Measurements from ENCODE around the gene XYLT1. TPM values are rescaled to one million over a fixed set of nuclear protein-coding genes. Genes with fewer than 3 reads are reported as not detected.
A peak's percentile ranks its signal among the peaks of the same experiment; 100 is the strongest.

The XYLT1 gene
- total and polyA plus RNA-seq, 5 donors: 2.5 to 37.8 (median 11.7) TPM

GRCh38 chr16:17426451-17426850 is 44.3 kb downstream of the XYLT1 start:
- no peak overlapping the region for H3K27ac ChIP-seq (ENCODE audit: low read length)
- DNase-seq (no peak), ATAC-seq (no peak)
- WGBS: 96% methylated on average over 2 of the region's 2 CpGs
- intact Hi-C loops (cut with DNase I): no loop called here
- H3K4me3 ChIP-seq (ENCODE audit: low read length): no peak overlapping the region
- H3K27me3 ChIP-seq (ENCODE audit: control insufficient read depth, insufficient read depth): no peaks in the 10 kb centered on the region
- no peaks in the 10 kb centered on the region for H3K4me1 ChIP-seq (ENCODE audit: control insufficient read depth, insufficient read depth, low read length)
- H3K9me3 ChIP-seq (ENCODE audit: control insufficient read depth, low read length): no peaks in the 10 kb centered on the region

DNA sequence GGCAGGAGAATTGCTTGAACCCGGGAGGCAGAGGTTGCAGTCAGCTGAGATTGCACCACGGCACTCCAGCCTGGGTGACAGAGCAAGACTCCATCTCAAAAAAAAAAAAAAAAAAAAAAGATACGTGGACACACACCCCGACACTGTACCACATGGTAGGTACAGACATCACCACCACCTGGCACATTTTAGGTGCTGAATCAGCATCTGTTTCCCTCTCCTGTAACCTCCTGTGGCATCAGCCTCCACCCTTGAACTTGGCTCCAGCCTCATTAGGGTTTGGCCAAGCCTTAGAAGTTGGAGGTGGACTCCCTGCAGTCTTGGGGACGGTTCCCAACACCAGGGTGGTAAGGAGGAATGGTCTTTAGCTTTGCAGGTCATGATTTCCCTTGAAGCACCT is 46.0 kb downstream of the XYLT1 start:
- WGBS: 95% methylated on average over 5 of the region's 5 CpGs
- no peaks in the 10 kb centered on the region for H3K27me3 ChIP-seq (ENCODE audit: control insufficient read depth, insufficient read depth)
- no peak overlapping the region for H3K27ac ChIP-seq (ENCODE audit: low read length)
- no peak overlapping the region for H3K4me3 ChIP-seq (ENCODE audit: low read length)
- no peaks in the 10 kb centered on the region for H3K9me3 ChIP-seq (ENCODE audit: control insufficient read depth, low read length)
- ATAC-seq: no peak
- intact Hi-C loops (cut with DNase I): no loop called here
- DNase-seq: no peak
- H3K4me1 ChIP-seq (ENCODE audit: control insufficient read depth, insufficient read depth, low read length): no peaks in the 10 kb centered on the region

DNA sequence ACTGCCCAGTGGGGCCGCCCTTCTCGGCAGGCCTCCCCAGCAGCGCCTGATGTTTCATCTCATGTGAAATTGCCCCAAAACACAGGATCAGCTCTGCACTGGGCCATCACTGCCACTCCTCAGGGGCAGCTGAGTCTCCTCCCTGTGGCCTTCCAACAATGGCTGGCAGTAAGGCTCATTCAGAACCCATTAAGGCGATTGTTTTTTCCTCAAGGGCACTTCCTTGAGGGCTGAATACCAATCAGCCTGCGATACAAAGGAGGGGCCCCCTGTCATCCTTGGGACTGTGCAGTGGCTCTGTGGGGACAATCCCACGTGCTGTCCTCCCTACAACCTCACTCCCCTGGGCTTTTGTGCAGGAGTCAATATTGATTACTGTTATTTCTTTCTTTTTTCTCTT is 47.5 kb downstream of the XYLT1 start:
- DNase-seq (no peak), ATAC-seq (no peak)
- Histone ChIP-seq H3K27me3 (ENCODE audit: control insufficient read depth, insufficient read depth) (no peaks in the 10 kb centered on the region), H3K9me3 (ENCODE audit: control insufficient read depth, low read length) (no peaks in the 10 kb centered on the region), H3K27ac (ENCODE audit: low read length) (no peak overlapping the region), H3K4me3 (ENCODE audit: low read length) (no peak overlapping the region), H3K4me1 (ENCODE audit: control insufficient read depth, insufficient read depth, low read length) (no peaks in the 10 kb centered on the region)
- intact Hi-C loops (cut with DNase I): no loop called here
- WGBS: 80% methylated on average over 6 of the region's 6 CpGs

GRCh38 chr16:17420816-17421215 is 49.9 kb downstream of the XYLT1 start:
- DNase-seq (no peak), ATAC-seq (no peak)
- H3K4me1 ChIP-seq (ENCODE audit: control insufficient read depth, insufficient read depth, low read length): peaks cover 5% of the 10 kb centered on the region
- H3K9me3 ChIP-seq (ENCODE audit: control insufficient read depth, low read length): no peaks in the 10 kb centered on the region
- H3K27me3 ChIP-seq (ENCODE audit: control insufficient read depth, insufficient read depth): no peaks in the 10 kb centered on the region
- no peak overlapping the region for H3K27ac ChIP-seq (ENCODE audit: low read length)
- intact Hi-C loops (cut with DNase I): no loop called here
- 83% methylated on average over 4 of the region's 4 CpGs for WGBS
- H3K4me3 ChIP-seq (ENCODE audit: low read length): no peak overlapping the region

GRCh38 chr16:17419266-17419665 is 51.5 kb downstream of the XYLT1 start:
- 96% methylated on average over 4 of the region's 4 CpGs for WGBS
- H3K4me1 ChIP-seq (ENCODE audit: control insufficient read depth, insufficient read depth, low read length): peaks cover 5% of the 10 kb centered on the region
- no peak overlapping the region for H3K4me3 ChIP-seq (ENCODE audit: low read length)
- no peaks in the 10 kb centered on the region for H3K9me3 ChIP-seq (ENCODE audit: control insufficient read depth, low read length)
- intact Hi-C loops (cut with DNase I): loop anchor here in 1 of 4 donors (10.0 kb wide), 1 partner anchor 46 kb away; no protein-coding TSS in a partner anchor
- no peak for DNase-seq
- ATAC-seq: no peak
- H3K27ac ChIP-seq (ENCODE audit: low read length): no peak overlapping the region
- no peaks in the 10 kb centered on the region for H3K27me3 ChIP-seq (ENCODE audit: control insufficient read depth, insufficient read depth)

DNA sequence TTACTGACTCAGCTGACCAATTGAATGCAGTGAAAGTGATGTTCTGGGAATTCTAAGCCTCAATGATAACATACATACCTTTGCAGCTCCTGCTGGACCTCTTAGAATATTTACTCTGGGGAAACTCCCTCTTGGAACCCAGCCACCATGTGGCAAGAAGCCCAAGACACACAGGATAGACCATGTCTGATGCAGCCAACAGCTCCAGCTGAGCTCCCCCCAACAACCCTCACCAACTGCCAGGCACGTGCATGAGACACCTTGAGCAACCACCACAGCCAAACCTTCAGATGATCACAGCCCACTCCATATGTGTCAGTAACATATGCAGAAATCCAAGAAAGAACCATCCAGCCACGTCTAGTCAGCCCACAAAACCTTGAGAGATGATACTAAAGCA is 53.0 kb downstream of the XYLT1 start:
- Histone ChIP-seq H3K27ac (ENCODE audit: low read length) (no peak overlapping the region), H3K4me1 (ENCODE audit: control insufficient read depth, insufficient read depth, low read length) (peaks cover 5% of the 10 kb centered on the region), H3K9me3 (ENCODE audit: control insufficient read depth, low read length) (no peaks in the 10 kb centered on the region), H3K27me3 (ENCODE audit: control insufficient read depth, insufficient read depth) (no peaks in the 10 kb centered on the region), H3K4me3 (ENCODE audit: low read length) (no peak overlapping the region)
- DNase-seq: no peak
- WGBS: 87% methylated on average over 2 of the region's 2 CpGs
- intact Hi-C loops (cut with DNase I): loop anchor here in 1 of 4 donors (10.0 kb wide), 1 partner anchor 47 kb away; no protein-coding TSS in a partner anchor
- ATAC-seq: no peak

- DNase-seq (peak in 2 of 3 donors; percentile 60 to 61), ATAC-seq (peak; percentile 42 to 73)
- intact Hi-C loops (cut with DNase I): loop anchor here in 1 of 4 donors (10.0 kb wide), 1 partner anchor 48 kb away; no protein-coding TSS in a partner anchor
- no peaks in the 10 kb centered on the region for H3K9me3 ChIP-seq (ENCODE audit: control insufficient read depth, low read length)
- 33% methylated on average over 14 of the region's 14 CpGs for whole genome bisulfite sequencing
- no peaks in the 10 kb centered on the region for H3K27me3 ChIP-seq (ENCODE audit: control insufficient read depth, insufficient read depth)
- H3K4me3 ChIP-seq (ENCODE audit: low read length): no peak overlapping the region
- no peak overlapping the region for H3K27ac ChIP-seq (ENCODE audit: low read length)
- H3K4me1 ChIP-seq (ENCODE audit: control insufficient read depth, insufficient read depth, low read length): peaks cover 5% of the 10 kb centered on the region
Measured at GRCh38 chr16:17416461-17417311, 54.1 kb downstream of the XYLT1 start.

GRCh38 chr16:17414916-17415315 is 55.8 kb downstream of the XYLT1 start:
- Histone ChIP-seq H3K4me1 (ENCODE audit: control insufficient read depth, insufficient read depth, low read length) (peaks cover 5% of the 10 kb centered on the region), H3K4me3 (ENCODE audit: low read length) (no peak overlapping the region), H3K27me3 (ENCODE audit: control insufficient read depth, insufficient read depth) (no peaks in the 10 kb centered on the region), H3K27ac (ENCODE audit: low read length) (no peak overlapping the region), H3K9me3 (ENCODE audit: control insufficient read depth, low read length) (no peaks in the 10 kb centered on the region)
- ATAC-seq (no peak), DNase-seq (no peak)
- WGBS: 93% methylated on average over 8 of the region's 8 CpGs
- intact Hi-C loops (cut with DNase I): loop anchor here in 1 of 4 donors (10.0 kb wide), 1 partner anchor 50 kb away; no protein-coding TSS in a partner anchor

GRCh38 chr16:17414421-17414820 is 56.3 kb downstream of the XYLT1 start:
- WGBS: 75% methylated on average over 8 of the region's 8 CpGs
- no peaks in the 10 kb centered on the region for H3K9me3 ChIP-seq (ENCODE audit: control insufficient read depth, low read length)
- intact Hi-C loops (cut with DNase I): loop anchor here in 1 of 4 donors (10.0 kb wide), 1 partner anchor 50 kb away; no protein-coding TSS in a partner anchor
- ATAC-seq: no peak
- no peak overlapping the region for H3K27ac ChIP-seq (ENCODE audit: low read length)
- no peak for DNase-seq
- H3K4me1 ChIP-seq (ENCODE audit: control insufficient read depth, insufficient read depth, low read length): peaks cover 5% of the 10 kb centered on the region
- no peaks in the 10 kb centered on the region for H3K27me3 ChIP-seq (ENCODE audit: control insufficient read depth, insufficient read depth)
- H3K4me3 ChIP-seq (ENCODE audit: low read length): no peak overlapping the region

- ATAC-seq: no peak
- Histone ChIP-seq H3K4me3 (ENCODE audit: low read length) (no peak overlapping the region), H3K27me3 (ENCODE audit: control insufficient read depth, insufficient read depth) (no peaks in the 10 kb centered on the region), H3K9me3 (ENCODE audit: control insufficient read depth, low read length) (no peaks in the 10 kb centered on the region), H3K27ac (ENCODE audit: low read length) (no peak overlapping the region), H3K4me1 (ENCODE audit: control insufficient read depth, insufficient read depth, low read length) (peaks cover 5% of the 10 kb centered on the region)
- intact Hi-C loops (cut with DNase I): loop anchor here in 1 of 4 donors (10.0 kb wide), 1 partner anchor 51 kb away; no protein-coding TSS in a partner anchor
- 96% methylated on average over 4 of the region's 4 CpGs for WGBS
- DNase-seq: no peak
Measured at GRCh38 chr16:17413508-17413907, 57.3 kb downstream of the XYLT1 start.

DNA sequence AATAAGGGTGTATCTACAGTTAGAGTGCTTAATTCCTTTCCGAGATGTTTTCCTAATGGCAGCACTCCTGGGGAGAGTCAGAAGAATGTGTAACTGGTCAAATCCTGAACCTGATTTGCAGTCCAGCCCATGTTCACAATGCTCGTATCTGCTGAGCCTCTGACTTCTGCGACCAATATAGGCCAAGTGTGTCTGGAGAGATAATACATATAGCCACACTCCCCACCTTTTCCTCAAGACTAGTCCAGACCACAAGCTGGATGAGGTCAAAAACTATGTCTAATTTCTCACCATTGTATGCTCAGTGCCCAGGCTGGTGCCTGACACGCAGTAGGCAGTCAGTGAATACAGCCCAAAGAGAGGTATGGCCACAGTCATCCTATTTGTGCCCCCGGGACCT is 58.0 kb downstream of the XYLT1 start:
- Histone ChIP-seq H3K4me3 (ENCODE audit: low read length) (no peak overlapping the region), H3K27me3 (ENCODE audit: control insufficient read depth, insufficient read depth) (no peaks in the 10 kb centered on the region), H3K27ac (ENCODE audit: low read length) (no peak overlapping the region), H3K9me3 (ENCODE audit: control insufficient read depth, low read length) (no peaks in the 10 kb centered on the region), H3K4me1 (ENCODE audit: control insufficient read depth, insufficient read depth, low read length) (peaks cover 5% of the 10 kb centered on the region)
- 88% methylated on average over 5 of the region's 5 CpGs for WGBS
- ATAC-seq: no peak
- no peak for DNase-seq
- intact Hi-C loops (cut with DNase I): loop anchor here in 1 of 4 donors (10.0 kb wide), 1 partner anchor 52 kb away; no protein-coding TSS in a partner anchor
